Natural killer cell (primary cell): ENCODE data around the gene CDADC1. TPM values are rescaled to one million over a fixed set of nuclear protein-coding genes. Genes with fewer than 3 reads are reported as not detected.

Experiments
- ATAC-seq, 3 donors: fragments of 150-1000 bp in 2 of 3; fragments of 200-7000 bp in 1 of 3; cut with Tn5 transposase; 1 replicate in 1 of 3; 2 replicates in 2 of 3; pipeline ENCODE4 v1.10.0; 2021; ENCODE audit warnings: mild to moderate bottlenecking in 2 of 3, moderate library complexity in 2 of 3
- DNase-seq, 2 donors: peaks; one replicate each; pipeline versions ENCODE4 v3.0.0 to v3.0.0-alpha.2; 2013 to 2021; ENCODE audit warnings: mixed read lengths in 1 of 2
- H3K27ac ChIP-seq: one replicate; pipeline ENCODE4 v1.5.1; 2013; ENCODE audit warnings: mild to moderate bottlenecking, low read length
- H3K27me3 ChIP-seq: one replicate; pipeline ENCODE4 v1.6.1; 2013; ENCODE audit warnings: low read length; ENCODE audit not compliant: control insufficient read depth, insufficient read depth
- H3K36me3 ChIP-seq: one replicate; pipeline ENCODE4 v1.6.1; 2013; ENCODE audit warnings: low read length; ENCODE audit not compliant: control insufficient read depth, insufficient read depth
- H3K4me1 ChIP-seq: one replicate; pipeline ENCODE4 v1.6.1; 2013; ENCODE audit warnings: low read length; ENCODE audit not compliant: control insufficient read depth, insufficient read depth
- H3K4me3 ChIP-seq: one replicate; pipeline ENCODE4 v1.5.1; 2013; ENCODE audit warnings: low read length
- H3K9me3 ChIP-seq: one replicate; pipeline ENCODE4 v1.6.1; 2013; ENCODE audit warnings: low read length; ENCODE audit not compliant: control insufficient read depth, insufficient read depth
- H3K27ac Mint-ChIP-seq, 2 donors: one replicate each; pipeline ENCODE4 v1.8.0; 2022; ENCODE audit warnings: mild to moderate bottlenecking in 2 of 2, mixed read lengths in 2 of 2, moderate library complexity in 1 of 2
- H3K27me3 Mint-ChIP-seq, 2 donors: one replicate each; pipeline ENCODE4 v1.8.0; 2022; ENCODE audit warnings: low read depth in 2 of 2, mixed read lengths in 2 of 2
- H3K36me3 Mint-ChIP-seq: one replicate; pipeline ENCODE4 v1.8.0; 2022; ENCODE audit warnings: mixed read lengths
- H3K4me1 Mint-ChIP-seq, 2 donors: one replicate each; pipeline ENCODE4 v1.8.0; 2022; ENCODE audit warnings: mixed read lengths in 2 of 2
- H3K4me3 Mint-ChIP-seq: one replicate; pipeline ENCODE4 v1.8.0; 2022; ENCODE audit warnings: mild to moderate bottlenecking, moderate library complexity, mixed read lengths
- H3K9me3 Mint-ChIP-seq, 2 donors: one replicate each; pipeline ENCODE4 v1.8.0; 2022; ENCODE audit warnings: mixed read lengths in 2 of 2
- WGBS: methylation state at CpG from one replicate; pipeline ENCODE4 v1.1.7; 2013; ENCODE audit warnings: missing lambda C conversion rate; ENCODE audit not compliant: insufficient coverage; 5-methylcytosine and 5-hydroxymethylcytosine counted together
- intact Hi-C: fragments of 100-400 bp; cut with micrococcal nuclease; formaldehyde crosslinking; loops from one replicate; pipeline ENCODE4 v1.14.2; 2022
- total RNA-seq, 4 donors: library from RNA; stranded (reverse); fragments of 120-200 nt in 1 of 4; gene quantifications; one replicate each; pipeline versions ENCODE4 v1.2.3 to v1.2.4, GENCODE V29; 2013 to 2022
- TF ChIP-seq, protein P1 (sequence below): fragments of 200-600 bp; IDR thresholded peaks from one replicate; pipeline ENCODE4 v1.8.0; 2022; ENCODE audit warnings: antibody characterized with exemption

The CDADC1 gene
- total RNA-seq, 3 donors from 2014 or later (not counting 1 experiment from before 2014, with no cell fraction given): 32.0 to 39.4 (median 33.6) TPM

DNA sequence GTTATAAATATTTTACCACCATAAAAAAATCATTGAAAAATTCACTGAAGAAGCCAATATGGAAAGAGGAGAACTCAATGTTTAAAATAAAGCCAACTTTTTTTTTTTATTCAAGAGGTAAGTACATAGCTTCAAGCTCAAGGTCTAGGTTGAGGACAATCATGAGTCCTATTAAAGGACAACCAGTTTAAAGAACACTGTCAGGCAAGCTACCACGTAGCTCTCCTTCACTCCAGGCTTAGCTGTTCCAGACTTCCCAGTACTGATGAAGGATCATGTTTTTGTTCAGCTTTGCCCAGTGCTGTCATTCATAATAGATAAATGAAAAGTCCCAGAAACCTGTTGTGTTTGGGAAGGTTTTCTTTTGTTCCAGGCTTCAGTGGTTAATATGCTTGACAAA is 37.6 kb upstream of the CDADC1 start:
- H3K36me3 Mint-ChIP-seq: peaks cover under 1% of the 10 kb centered on the region
- Histone ChIP-seq H3K27me3 (no peaks in the 10 kb centered on the region), H3K36me3 (peaks cover 32% of the 10 kb centered on the region), H3K4me1 (peaks cover 7% of the 10 kb centered on the region), H3K9me3 (no peaks in the 10 kb centered on the region), H3K4me3 (no peak overlapping the region), H3K27ac (no peak overlapping the region)
- H3K9me3 Mint-ChIP-seq: no peaks in the 10 kb centered on the region
- intact Hi-C loops: no loop called here
- peaks cover 6 to 8% of the 10 kb centered on the region in 2 donors for H3K4me1 Mint-ChIP-seq
- no peaks in the 10 kb centered on the region for H3K27me3 Mint-ChIP-seq
- TF ChIP-seq, protein P1, sequence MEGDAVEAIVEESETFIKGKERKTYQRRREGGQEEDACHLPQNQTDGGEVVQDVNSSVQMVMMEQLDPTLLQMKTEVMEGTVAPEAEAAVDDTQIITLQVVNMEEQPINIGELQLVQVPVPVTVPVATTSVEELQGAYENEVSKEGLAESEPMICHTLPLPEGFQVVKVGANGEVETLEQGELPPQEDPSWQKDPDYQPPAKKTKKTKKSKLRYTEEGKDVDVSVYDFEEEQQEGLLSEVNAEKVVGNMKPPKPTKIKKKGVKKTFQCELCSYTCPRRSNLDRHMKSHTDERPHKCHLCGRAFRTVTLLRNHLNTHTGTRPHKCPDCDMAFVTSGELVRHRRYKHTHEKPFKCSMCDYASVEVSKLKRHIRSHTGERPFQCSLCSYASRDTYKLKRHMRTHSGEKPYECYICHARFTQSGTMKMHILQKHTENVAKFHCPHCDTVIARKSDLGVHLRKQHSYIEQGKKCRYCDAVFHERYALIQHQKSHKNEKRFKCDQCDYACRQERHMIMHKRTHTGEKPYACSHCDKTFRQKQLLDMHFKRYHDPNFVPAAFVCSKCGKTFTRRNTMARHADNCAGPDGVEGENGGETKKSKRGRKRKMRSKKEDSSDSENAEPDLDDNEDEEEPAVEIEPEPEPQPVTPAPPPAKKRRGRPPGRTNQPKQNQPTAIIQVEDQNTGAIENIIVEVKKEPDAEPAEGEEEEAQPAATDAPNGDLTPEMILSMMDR: no peak
- 100% methylated on average over 1 of the region's 1 CpG for WGBS
- peak overlapping the region; percentile 18 to 42 for H3K27ac Mint-ChIP-seq
- ATAC-seq: no peak
- no peak overlapping the region for H3K4me3 Mint-ChIP-seq
- no peak for DNase-seq

DNA sequence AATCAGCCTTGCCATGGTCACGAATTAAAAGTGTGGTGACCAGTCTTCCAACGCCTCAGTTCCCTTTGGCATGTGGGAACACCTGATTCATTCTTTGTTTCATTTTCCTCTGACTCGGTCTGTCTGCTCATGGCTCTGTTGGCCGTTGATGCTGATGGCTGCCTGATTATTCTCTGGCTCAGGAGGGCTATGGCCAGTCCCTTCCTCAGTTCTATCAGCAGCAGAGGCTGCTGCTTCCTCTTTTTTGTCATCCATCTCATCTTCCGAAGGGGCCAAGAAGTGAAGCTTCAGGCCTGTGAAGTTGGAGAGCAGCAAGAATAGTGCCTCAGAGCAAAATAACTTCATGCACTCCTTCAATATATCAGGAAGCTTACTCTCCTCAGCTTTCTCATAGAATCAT is 37.1 kb upstream of the CDADC1 start:
- no peak for DNase-seq
- peaks cover 10 to 11% of the 10 kb centered on the region in 2 donors for H3K4me1 Mint-ChIP-seq
- Histone ChIP-seq H3K36me3 (peaks cover 26% of the 10 kb centered on the region), H3K27me3 (no peaks in the 10 kb centered on the region), H3K4me1 (peaks cover 10% of the 10 kb centered on the region), H3K4me3 (no peak overlapping the region), H3K9me3 (no peaks in the 10 kb centered on the region), H3K27ac (no peak overlapping the region)
- H3K9me3 Mint-ChIP-seq: no peaks in the 10 kb centered on the region
- H3K36me3 Mint-ChIP-seq: no peaks in the 10 kb centered on the region
- TF ChIP-seq, protein P1: no peak
- no peaks in the 10 kb centered on the region for H3K27me3 Mint-ChIP-seq
- intact Hi-C loops: no loop called here
- H3K4me3 Mint-ChIP-seq: no peak overlapping the region
- no peak overlapping the region for H3K27ac Mint-ChIP-seq
- 92% methylated on average over 5 of the region's 5 CpGs for WGBS
- ATAC-seq: no peak

DNA sequence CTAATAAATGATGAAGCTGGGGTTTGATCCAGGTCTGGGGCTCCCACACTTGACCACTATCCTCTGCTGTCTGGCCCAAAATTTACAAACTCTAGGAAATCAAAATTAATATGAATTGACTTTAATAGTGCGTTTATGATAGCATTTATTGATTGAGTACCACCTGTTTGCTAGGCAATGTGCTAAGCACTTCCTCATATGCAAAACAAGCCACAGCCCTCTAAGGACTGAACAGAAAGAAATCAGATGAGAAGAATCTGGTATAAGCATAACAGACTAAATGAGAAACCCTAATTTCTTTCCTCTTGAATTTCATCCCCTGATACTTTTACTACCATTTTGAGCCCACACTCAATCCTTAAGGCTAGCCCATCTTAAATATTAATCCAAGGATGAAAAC is 34.2 kb upstream of the CDADC1 start:
- Mint-ChIP-seq H3K36me3 (no peaks in the 10 kb centered on the region), H3K27me3 (peaks cover 14 to 19% of the 10 kb centered on the region in 2 donors), H3K4me3 (no peak overlapping the region), H3K27ac (no peak overlapping the region), H3K9me3 (no peaks in the 10 kb centered on the region), H3K4me1 (peaks cover 10 to 11% of the 10 kb centered on the region in 2 donors)
- Histone ChIP-seq H3K36me3 (peaks cover 3% of the 10 kb centered on the region), H3K4me3 (no peak overlapping the region), H3K4me1 (peaks cover 10% of the 10 kb centered on the region), H3K9me3 (no peaks in the 10 kb centered on the region), H3K27me3 (peaks cover 3% of the 10 kb centered on the region), H3K27ac (no peak overlapping the region)
- intact Hi-C loops: no loop called here
- WGBS: no CpG with 5 or more reads among the region's 1 CpG
- ATAC-seq (no peak), DNase-seq (no peak)
- TF ChIP-seq, protein P1: no peak
